Fibroblast of pulmonary artery (primary cell): Measurements from ENCODE around the gene CPEB1.
A peak's percentile ranks its signal among the peaks of the same experiment; 100 is the strongest.

Source experiments
- DNase-seq: peaks from one replicate; pipeline ENCODE4 v3.0.0-alpha.2; 2010; ENCODE audit warnings: low read depth
- H3K4me3 ChIP-seq: replicated peaks from 2 replicates; pipeline ENCODE4 v1.5.1; 2011; ENCODE audit warnings: low read depth, mild to moderate bottlenecking, control low read depth, low read length, moderate library complexity
- TF ChIP-seq, protein P1 (sequence below): IDR thresholded peaks from 2 replicates; pipeline ENCODE4 v1.5.1; 2011; ENCODE audit warnings: mild to moderate bottlenecking, control low read depth, low read length, inconsistent platforms; ENCODE audit errors: missing control alignments

Gene CPEB1

GRCh38 chr15:82566690-82567089 lies 80.5 kb downstream of the CPEB1 start:
- H3K4me3 ChIP-seq = no peak overlapping the region
- TF ChIP-seq, protein P1, sequence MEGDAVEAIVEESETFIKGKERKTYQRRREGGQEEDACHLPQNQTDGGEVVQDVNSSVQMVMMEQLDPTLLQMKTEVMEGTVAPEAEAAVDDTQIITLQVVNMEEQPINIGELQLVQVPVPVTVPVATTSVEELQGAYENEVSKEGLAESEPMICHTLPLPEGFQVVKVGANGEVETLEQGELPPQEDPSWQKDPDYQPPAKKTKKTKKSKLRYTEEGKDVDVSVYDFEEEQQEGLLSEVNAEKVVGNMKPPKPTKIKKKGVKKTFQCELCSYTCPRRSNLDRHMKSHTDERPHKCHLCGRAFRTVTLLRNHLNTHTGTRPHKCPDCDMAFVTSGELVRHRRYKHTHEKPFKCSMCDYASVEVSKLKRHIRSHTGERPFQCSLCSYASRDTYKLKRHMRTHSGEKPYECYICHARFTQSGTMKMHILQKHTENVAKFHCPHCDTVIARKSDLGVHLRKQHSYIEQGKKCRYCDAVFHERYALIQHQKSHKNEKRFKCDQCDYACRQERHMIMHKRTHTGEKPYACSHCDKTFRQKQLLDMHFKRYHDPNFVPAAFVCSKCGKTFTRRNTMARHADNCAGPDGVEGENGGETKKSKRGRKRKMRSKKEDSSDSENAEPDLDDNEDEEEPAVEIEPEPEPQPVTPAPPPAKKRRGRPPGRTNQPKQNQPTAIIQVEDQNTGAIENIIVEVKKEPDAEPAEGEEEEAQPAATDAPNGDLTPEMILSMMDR = no peak
- peak; percentile 9 for DNase-seq

DNA sequence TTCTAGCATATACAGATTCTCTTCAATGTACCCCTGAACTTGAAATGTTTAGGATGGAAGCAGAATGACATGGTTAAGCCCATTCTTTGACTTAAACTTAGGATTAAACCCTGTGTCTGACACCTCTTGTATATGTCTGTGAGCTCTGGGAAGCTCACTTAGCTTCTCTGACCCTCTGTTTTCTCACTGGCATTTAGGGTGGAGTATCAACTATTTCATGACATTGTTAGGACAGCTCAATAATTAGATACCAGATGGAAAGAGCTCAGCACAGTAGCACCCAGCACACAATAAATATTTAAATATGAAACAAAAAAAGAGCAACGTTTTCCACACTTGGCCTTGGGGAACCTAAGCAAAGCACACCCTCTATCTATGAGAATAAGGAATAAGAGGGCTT lies 88.7 kb downstream of the CPEB1 start:
- no peak for DNase-seq
- no peak overlapping the region for H3K4me3 ChIP-seq
- TF ChIP-seq, protein P1 = no peak

DNA sequence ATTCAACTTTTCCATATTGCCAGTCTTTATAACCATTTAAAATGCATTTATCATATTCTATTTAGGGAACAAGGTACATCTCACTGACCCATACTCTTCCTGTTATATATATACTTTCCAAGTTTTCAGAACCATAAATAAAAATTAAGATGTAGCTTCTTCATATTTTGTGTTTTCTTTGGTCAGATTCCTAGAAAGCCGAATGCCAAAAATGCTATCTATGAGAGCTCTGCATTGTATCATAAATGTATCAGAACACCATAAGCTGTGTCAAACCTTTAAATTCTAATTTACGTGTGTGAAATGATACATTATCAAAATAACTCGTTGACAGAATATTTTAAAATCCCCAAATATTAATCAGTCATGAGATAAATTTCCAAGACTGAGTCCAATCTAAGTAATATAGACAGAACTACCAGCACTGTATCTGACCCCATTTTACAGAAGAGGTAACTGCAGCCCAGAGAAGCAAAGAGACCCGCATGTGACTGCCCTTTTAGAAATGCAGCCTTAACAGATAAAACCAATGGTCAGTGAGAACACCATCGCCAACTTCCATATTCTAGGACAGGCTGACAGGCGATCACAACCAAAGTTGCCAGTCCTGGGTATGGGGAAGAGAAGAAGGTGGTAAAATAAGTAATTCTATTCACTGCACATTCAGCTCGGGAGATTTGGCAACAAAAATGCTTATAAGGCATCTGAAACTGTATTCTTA lies 90.7 kb downstream of the CPEB1 start:
- no peak for DNase-seq
- H3K4me3 ChIP-seq = no peak overlapping the region
- TF ChIP-seq, protein P1 = no peak

- TF ChIP-seq, protein P1 = no peak
- DNase-seq = no peak
- no peak overlapping the region for H3K4me3 ChIP-seq
Measured at GRCh38 chr15:82554849-82555248, 92.3 kb downstream of the CPEB1 start.

- TF ChIP-seq, protein P1 = no peak
- H3K4me3 ChIP-seq = no peak overlapping the region
- no peak for DNase-seq
Measured at GRCh38 chr15:82554351-82554750, 92.8 kb downstream of the CPEB1 start.

DNA sequence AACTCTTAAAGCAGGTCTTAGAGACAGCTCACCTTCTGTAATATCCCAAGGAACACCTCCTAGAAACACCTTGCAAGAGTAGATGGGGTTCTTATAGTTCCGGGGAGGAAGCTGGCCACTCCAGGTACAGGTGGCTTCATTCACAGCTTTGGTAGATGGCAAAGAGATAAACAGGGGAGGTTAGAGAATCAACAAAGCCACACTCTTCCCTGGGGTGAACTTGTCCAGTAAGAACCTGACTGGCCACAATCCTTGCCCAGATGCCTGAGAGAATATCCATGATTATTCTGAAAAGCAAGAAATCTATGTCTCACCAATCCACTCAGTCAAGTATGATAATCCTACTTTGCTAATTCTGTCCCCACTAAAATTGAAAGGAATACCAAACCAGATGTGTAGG lies 93.3 kb downstream of the CPEB1 start:
- DNase-seq = no peak
- TF ChIP-seq, protein P1 = no peak
- no peak overlapping the region for H3K4me3 ChIP-seq

DNA sequence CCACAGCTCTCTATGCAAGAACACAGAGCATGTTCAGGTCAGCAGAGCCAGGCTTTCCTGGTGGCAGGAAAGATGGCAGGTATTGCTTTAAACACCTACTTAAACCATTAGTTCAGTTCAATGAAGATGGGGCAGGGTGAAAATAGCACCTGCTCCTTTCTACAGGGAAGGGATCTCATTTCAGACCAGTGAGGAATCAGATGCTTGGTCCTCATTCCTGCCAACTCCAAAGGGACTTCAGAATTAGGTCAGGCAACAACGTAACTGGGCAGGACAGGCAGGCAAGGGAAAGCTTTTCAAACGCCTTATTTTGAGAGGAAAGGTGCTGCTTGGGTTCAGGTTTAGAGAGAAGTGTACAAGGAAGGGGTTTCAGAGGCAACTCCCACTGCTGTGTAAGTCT lies 94.3 kb downstream of the CPEB1 start:
- TF ChIP-seq, protein P1 = no peak
- no peak overlapping the region for H3K4me3 ChIP-seq
- no peak for DNase-seq
